Measurements from ENCODE around the gene FAM20C.

The FAM20C gene

GRCh38 chr7:255721-256361, 63.5 kb downstream of the FAM20C start:
- Histone ChIP-seq H3K79me1 (replicated peaks; ENCODE audit: low read length, poor library complexity, severe bottlenecking) (peaks cover 2% of the 10 kb centered on the region), H2AK5ac (ENCODE audit: low read length, severe bottlenecking) (no peak overlapping the region), H3K4me1 (ENCODE audit: control insufficient read depth, insufficient read depth, low read depth, low read length) (no peaks in the 10 kb centered on the region), H2BK15ac (ENCODE audit: low read depth, poor library complexity, severe bottlenecking) (no peak overlapping the region), H3K36me3 (ENCODE audit: control insufficient read depth in 1 of 2, insufficient read depth in 2 of 2, low read depth in 1 of 2, low read length in 2 of 2) (peaks cover 90 to 100% of the 10 kb centered on the region in 2 experiments), H3K4me3 (ENCODE audit: insufficient read depth in 1 of 2, low read depth in 1 of 2, low read length in 2 of 2) (no peak overlapping the region), H2BK5ac (ENCODE audit: low read depth, low read length, poor library complexity, severe bottlenecking) (no peak overlapping the region), H2BK12ac (ENCODE audit: low read length in 2 of 2) (no peak overlapping the region), H4K8ac (ENCODE audit: low read length) (no peak overlapping the region), H3K27me3 (ENCODE audit: control insufficient read depth in 1 of 2, insufficient read depth in 1 of 2, low read length in 2 of 2) (no peaks in the 10 kb centered on the region), H3K27ac (ENCODE audit: low read length, poor library complexity, severe bottlenecking) (no peak overlapping the region), H2AFZ (ENCODE audit: low read depth, low read length) (no peak overlapping the region), H3K14ac (ENCODE audit: low read length in 2 of 2) (no peak overlapping the region), H3K4me2 (ENCODE audit: low read length, poor library complexity, severe bottlenecking) (no peak overlapping the region), H2BK120ac (ENCODE audit: low read depth, low read length) (no peak overlapping the region), H3K18ac (ENCODE audit: low read depth in 1 of 2, low read length in 2 of 2) (no peak overlapping the region), H4K91ac (ENCODE audit: low read length) (no peak overlapping the region), H3K23ac (ENCODE audit: low read length in 2 of 2) (no peak overlapping the region), H3K4ac (ENCODE audit: low read depth in 1 of 2, low read length in 2 of 2) (no peak overlapping the region), H3K9me3 (ENCODE audit: control insufficient read depth, low read length) (peaks cover 9% of the 10 kb centered on the region), H3K9ac (ENCODE audit: low read length) (no peak overlapping the region)
- DNase-seq = no peak
- WGBS = 96% methylated on average over 44 of the region's 44 CpGs

GRCh38 chr7:256461-256940, 64.1 kb downstream of the FAM20C start:
- no peak for DNase-seq
- H2AK5ac ChIP-seq (ENCODE audit: low read length, severe bottlenecking) = no peak overlapping the region
- H2BK120ac ChIP-seq (ENCODE audit: low read depth, low read length) = no peak overlapping the region
- H4K8ac ChIP-seq (ENCODE audit: low read length) = no peak overlapping the region
- H2BK15ac ChIP-seq (ENCODE audit: low read depth, poor library complexity, severe bottlenecking) = no peak overlapping the region
- H3K9me3 ChIP-seq (ENCODE audit: control insufficient read depth, low read length) = peaks cover 9% of the 10 kb centered on the region
- WGBS = 94% methylated on average over 38 of the region's 38 CpGs
- H3K4me2 ChIP-seq (ENCODE audit: low read length, poor library complexity, severe bottlenecking) = no peak overlapping the region
- no peaks in the 10 kb centered on the region for H3K27me3 ChIP-seq (ENCODE audit: control insufficient read depth in 1 of 2, insufficient read depth in 1 of 2, low read length in 2 of 2)
- no peak overlapping the region for H3K4ac ChIP-seq (ENCODE audit: low read depth in 1 of 2, low read length in 2 of 2)
- no peak overlapping the region for H3K9ac ChIP-seq (ENCODE audit: low read length)
- peaks cover 90 to 100% of the 10 kb centered on the region in 2 experiments for H3K36me3 ChIP-seq (ENCODE audit: control insufficient read depth in 1 of 2, insufficient read depth in 2 of 2, low read depth in 1 of 2, low read length in 2 of 2)
- H3K4me1 ChIP-seq (ENCODE audit: control insufficient read depth, insufficient read depth, low read depth, low read length) = no peaks in the 10 kb centered on the region
- no peak overlapping the region for H3K18ac ChIP-seq (ENCODE audit: low read depth in 1 of 2, low read length in 2 of 2)
- H2AFZ ChIP-seq (ENCODE audit: low read depth, low read length) = no peak overlapping the region
- H3K14ac ChIP-seq (ENCODE audit: low read length in 2 of 2) = no peak overlapping the region
- no peak overlapping the region for H3K27ac ChIP-seq (ENCODE audit: low read length, poor library complexity, severe bottlenecking)
- no peak overlapping the region for H3K4me3 ChIP-seq (ENCODE audit: insufficient read depth in 1 of 2, low read depth in 1 of 2, low read length in 2 of 2)
- H4K91ac ChIP-seq (ENCODE audit: low read length) = no peak overlapping the region
- H3K79me1 ChIP-seq (replicated peaks; ENCODE audit: low read length, poor library complexity, severe bottlenecking) = peaks cover 2% of the 10 kb centered on the region
- H3K23ac ChIP-seq (ENCODE audit: low read length in 2 of 2) = no peak overlapping the region
- no peak overlapping the region for H2BK12ac ChIP-seq (ENCODE audit: low read length in 2 of 2)
- no peak overlapping the region for H2BK5ac ChIP-seq (ENCODE audit: low read depth, low read length, poor library complexity, severe bottlenecking)

- H4K8ac ChIP-seq (ENCODE audit: low read length) = no peak overlapping the region
- no peak overlapping the region for H3K23ac ChIP-seq (ENCODE audit: low read length in 2 of 2)
- no peak overlapping the region for H2BK15ac ChIP-seq (ENCODE audit: low read depth, poor library complexity, severe bottlenecking)
- no peak overlapping the region for H3K4me2 ChIP-seq (ENCODE audit: low read length, poor library complexity, severe bottlenecking)
- no peak overlapping the region for H4K91ac ChIP-seq (ENCODE audit: low read length)
- no peak overlapping the region for H3K9ac ChIP-seq (ENCODE audit: low read length)
- H2BK120ac ChIP-seq (ENCODE audit: low read depth, low read length) = no peak overlapping the region
- no peak overlapping the region for H2AK5ac ChIP-seq (ENCODE audit: low read length, severe bottlenecking)
- H3K36me3 ChIP-seq (ENCODE audit: control insufficient read depth in 1 of 2, insufficient read depth in 2 of 2, low read depth in 1 of 2, low read length in 2 of 2) = peaks cover 89 to 99% of the 10 kb centered on the region in 2 experiments
- H3K4ac ChIP-seq (ENCODE audit: low read depth in 1 of 2, low read length in 2 of 2) = no peak overlapping the region
- no peak for DNase-seq
- H3K9me3 ChIP-seq (ENCODE audit: control insufficient read depth, low read length) = peaks cover 13% of the 10 kb centered on the region
- H3K27me3 ChIP-seq (ENCODE audit: control insufficient read depth in 1 of 2, insufficient read depth in 1 of 2, low read length in 2 of 2) = no peaks in the 10 kb centered on the region
- no peak overlapping the region for H3K4me3 ChIP-seq (ENCODE audit: insufficient read depth in 1 of 2, low read depth in 1 of 2, low read length in 2 of 2)
- no peaks in the 10 kb centered on the region for H3K4me1 ChIP-seq (ENCODE audit: control insufficient read depth, insufficient read depth, low read depth, low read length)
- H2AFZ ChIP-seq (ENCODE audit: low read depth, low read length) = no peak overlapping the region
- no peak overlapping the region for H3K18ac ChIP-seq (ENCODE audit: low read depth in 1 of 2, low read length in 2 of 2)
- H2BK5ac ChIP-seq (ENCODE audit: low read depth, low read length, poor library complexity, severe bottlenecking) = no peak overlapping the region
- H3K79me1 ChIP-seq (replicated peaks; ENCODE audit: low read length, poor library complexity, severe bottlenecking) = peaks cover 2% of the 10 kb centered on the region
- H3K14ac ChIP-seq (ENCODE audit: low read length in 2 of 2) = no peak overlapping the region
- 93% methylated on average over 29 of the region's 29 CpGs for WGBS
- no peak overlapping the region for H2BK12ac ChIP-seq (ENCODE audit: low read length in 2 of 2)
- no peak overlapping the region for H3K27ac ChIP-seq (ENCODE audit: low read length, poor library complexity, severe bottlenecking)
Measured at GRCh38 chr7:256981-257646, 64.7 kb downstream of the FAM20C start.

- no peak overlapping the region for H3K9ac ChIP-seq (ENCODE audit: low read length)
- no peak overlapping the region for H2AFZ ChIP-seq (ENCODE audit: low read depth, low read length)
- H2BK120ac ChIP-seq (ENCODE audit: low read depth, low read length) = no peak overlapping the region
- H3K14ac ChIP-seq (ENCODE audit: low read length in 2 of 2) = no peak overlapping the region
- H4K91ac ChIP-seq (ENCODE audit: low read length) = no peak overlapping the region
- WGBS = 81% methylated on average over 5 of the region's 5 CpGs
- H3K9me3 ChIP-seq (ENCODE audit: control insufficient read depth, low read length) = peaks cover 18% of the 10 kb centered on the region
- H2AK5ac ChIP-seq (ENCODE audit: low read length, severe bottlenecking) = no peak overlapping the region
- no peak overlapping the region for H2BK12ac ChIP-seq (ENCODE audit: low read length in 2 of 2)
- no peaks in the 10 kb centered on the region for H3K27me3 ChIP-seq (ENCODE audit: control insufficient read depth in 1 of 2, insufficient read depth in 1 of 2, low read length in 2 of 2)
- H2BK5ac ChIP-seq (ENCODE audit: low read depth, low read length, poor library complexity, severe bottlenecking) = no peak overlapping the region
- H3K79me1 ChIP-seq (replicated peaks; ENCODE audit: low read length, poor library complexity, severe bottlenecking) = peaks cover 2% of the 10 kb centered on the region
- DNase-seq = no peak
- H4K8ac ChIP-seq (ENCODE audit: low read length) = no peak overlapping the region
- H3K36me3 ChIP-seq (ENCODE audit: control insufficient read depth in 1 of 2, insufficient read depth in 2 of 2, low read depth in 1 of 2, low read length in 2 of 2) = peaks cover 86 to 94% of the 10 kb centered on the region in 2 experiments
- H3K4ac ChIP-seq (ENCODE audit: low read depth in 1 of 2, low read length in 2 of 2) = no peak overlapping the region
- no peak overlapping the region for H3K18ac ChIP-seq (ENCODE audit: low read depth in 1 of 2, low read length in 2 of 2)
- H3K4me2 ChIP-seq (ENCODE audit: low read length, poor library complexity, severe bottlenecking) = no peak overlapping the region
- no peak overlapping the region for H3K4me3 ChIP-seq (ENCODE audit: insufficient read depth in 1 of 2, low read depth in 1 of 2, low read length in 2 of 2)
- H3K27ac ChIP-seq (ENCODE audit: low read length, poor library complexity, severe bottlenecking) = no peak overlapping the region
- H2BK15ac ChIP-seq (ENCODE audit: low read depth, poor library complexity, severe bottlenecking) = no peak overlapping the region
- no peak overlapping the region for H3K23ac ChIP-seq (ENCODE audit: low read length in 2 of 2)
- H3K4me1 ChIP-seq (ENCODE audit: control insufficient read depth, insufficient read depth, low read depth, low read length) = no peaks in the 10 kb centered on the region
Measured at GRCh38 chr7:257647-257992, 65.2 kb downstream of the FAM20C start.
